ENCODE data around the gene INTS3. TPM values are rescaled to one million over a fixed set of nuclear protein-coding genes. Genes with fewer than 3 reads are reported as not detected.

The INTS3 gene
- total RNA-seq (10 to 100 TPM; 17.8 to 29.0 (median 22.8) TPM), polyA plus RNA-seq (10 to 100 TPM; 11.3 to 24.3 (median 15.8) TPM)
- long read RNA-seq, donor 1, full-length matches to known transcripts = 6 of 13 reads
- long read RNA-seq, donor 1, partial matches to known transcripts = 3 of 13 reads
- long read RNA-seq, donor 1, other reads (novel, unspliced or antisense) = 4 of 13 reads
- long read RNA-seq, donor 2, full-length matches to known transcripts = 9 of 15 reads
- long read RNA-seq, donor 2, partial matches to known transcripts = 2 of 15 reads
- long read RNA-seq, donor 2, other reads (novel, unspliced or antisense) = 4 of 15 reads

- intact Hi-C loops (cut with DNase I) = no loop called here
- Histone ChIP-seq H3K4me3 (peak within 1 kb of the TSS; percentile 99), H3K36me3 (ENCODE audit: insufficient read depth in 1 of 2, low read depth in 1 of 2) (peaks cover 0 to 9% of the 10 kb centered on the region in 2 donors), H3K9me3 (no peaks in the 10 kb centered on the region), H3K27me3 (ENCODE audit: insufficient read depth in 3 of 3, low read length in 2 of 3) (no peaks in the 10 kb centered on the region), H3K27ac (peak within 1 kb of the TSS; percentile 99), H3K4me1 (peaks cover 19% of the 10 kb centered on the region)
- TF ChIP-seq CTCF (IDR thresholded peaks at IDR 0.05) = no peak
- peak; percentile 99 to 100 (median 100) for ATAC-seq
- peak; percentile 100 for DNase-seq
- WGBS, 3 donors = 1% methylated on average over 34 to 49 of the region's 49 CpGs
These were observed at the start of gene INTS3 for GRCh38 chr1:153727463-153728304. Gene INTS3, plus strand, starts transcription at chr1:153728050. Its CDS starts 585 bp downstream, at chr1:153728635.

GRCh38 chr1:153678519-153679336, 49.1 kb upstream of the INTS3 start, which contains the start of gene NPR1:
Gene NPR1, plus strand, starts transcription at chr1:153678688. Its CDS starts 421 bp downstream, at chr1:153679109.
- Histone ChIP-seq H3K9me3 (no peaks in the 10 kb centered on the region), H3K4me1 (no peaks in the 10 kb centered on the region), H3K36me3 (ENCODE audit: insufficient read depth in 1 of 2, low read depth in 1 of 2) (peaks cover 0 to 7% of the 10 kb centered on the region in 2 donors), H3K27ac (peak within 1 kb of the TSS; percentile 46), H3K27me3 (ENCODE audit: insufficient read depth in 3 of 3, low read length in 2 of 3) (peaks cover 0 to 30% (median 9%) of the 10 kb centered on the region in 3 donors), H3K4me3 (peak within 1 kb of the TSS; percentile 70)
- ATAC-seq (peak; percentile 52 to 75 (median 64)), DNase-seq (peak; percentile 79 to 83)
- TF ChIP-seq CTCF (IDR thresholded peaks at IDR 0.05) = no peak
- WGBS, 3 donors = 0 to 1% (median 0%) methylated on average over 68 to 78 of the region's 78 CpGs
- intact Hi-C loops (cut with DNase I) = loop anchor here (1.0 to 10.0 kb wide), 4 partner anchors 70 to 306 kb away; partner anchors contain the start of genes DENND4B (in 1 of the 2) and RAB13 (in 1 of the 2)

GRCh38 chr1:153679337-153680119, 48.3 kb upstream of the INTS3 start:
- H3K4me1 ChIP-seq = no peaks in the 10 kb centered on the region

More at GRCh38 chr1:153679337-153680119, 48.3 kb upstream of the INTS3 start:
- ATAC-seq = peak; percentile 38 to 59 (median 44)
- peak; percentile 14 for TF ChIP-seq CTCF (IDR thresholded peaks at IDR 0.05)
- Histone ChIP-seq H3K9me3 (no peaks in the 10 kb centered on the region), H3K36me3 (ENCODE audit: insufficient read depth in 1 of 2, low read depth in 1 of 2) (peaks cover 0 to 7% of the 10 kb centered on the region in 2 donors), H3K27ac (peak overlapping the region; percentile 46), H3K27me3 (ENCODE audit: insufficient read depth in 3 of 3, low read length in 2 of 3) (peaks cover 0 to 30% (median 9%) of the 10 kb centered on the region in 3 donors), H3K4me3 (peak overlapping the region; percentile 70)
- intact Hi-C loops (cut with DNase I) = loop anchor here (2.0 to 10.0 kb wide), 4 partner anchors 38 to 305 kb away; partner anchors contain the start of genes DENND4B (in 1 of the 2) and RAB13 (in 1 of the 2)
- peak in 1 of 2 donors; percentile 62 for DNase-seq
- 3 to 4% (median 3%) methylated on average over 49 to 73 of the region's 73 CpGs for whole genome bisulfite sequencing, 3 donors
